Heart right ventricle (tissue), 16 donors: ENCODE data around the gene IFNA21. TPM values are rescaled to one million over a fixed set of nuclear protein-coding genes. Genes with fewer than 3 reads are reported as not detected.
"Not testable (repeated sequence)": the region's sequence is repeated elsewhere in the genome, so short reads cannot be mapped to it uniquely, and the experiment has no call there.

Experiments
- ATAC-seq, 8 donors: fragments of 200-7000 bp; cut with Tn5 transposase; one replicate each; pipeline ENCODE4 v1.9.1; 2020; ENCODE audit warnings: mild to moderate bottlenecking in 8 of 8, moderate library complexity in 8 of 8, moderate number of reproducible peaks in 1 of 8
- DNase-seq, 2 donors: peaks; one replicate each; pipeline ENCODE4 v3.0.0-alpha.2; 2020
- H3K27ac ChIP-seq, 10 donors: fragments of 200-600 bp; sonication (generic) in 2 of 10; one replicate each; pipeline versions ENCODE4 v1.5.0 to v1.8.0; 2020 to 2022; ENCODE audit warnings: mild to moderate bottlenecking in 3 of 10
- H3K27me3 ChIP-seq, 7 donors: fragments of 200-600 bp; one replicate each; pipeline ENCODE4 v1.8.0; 2021 to 2022; ENCODE audit warnings: mild to moderate bottlenecking in 2 of 7
- H3K36me3 ChIP-seq, 9 donors: fragments of 200-600 bp; sonication (generic) in 1 of 9; one replicate each; pipeline versions ENCODE4 v1.5.0 to v1.8.0; 2020 to 2022; ENCODE audit warnings: mild to moderate bottlenecking in 2 of 9
- H3K4me1 ChIP-seq, 9 donors: fragments of 200-600 bp; sonication (generic) in 1 of 9; one replicate each; pipeline versions ENCODE4 v1.5.0 to v1.8.0; 2020 to 2022; ENCODE audit warnings: mild to moderate bottlenecking in 4 of 9
- H3K4me3 ChIP-seq, 10 donors: fragments of 200-600 bp; sonication (generic) in 2 of 10; one replicate each; pipeline versions ENCODE4 v1.5.0 to v1.8.0; 2020 to 2022; ENCODE audit warnings: mild to moderate bottlenecking in 7 of 10, moderate library complexity in 2 of 10
- H3K9me3 ChIP-seq, 11 donors: fragments of 200-600 bp in 10 of 11; sonication (generic) in 2 of 11; one replicate each; pipeline versions ENCODE4 v1.5.0 to v1.8.0; 2013 to 2022; ENCODE audit warnings: mild to moderate bottlenecking in 2 of 11, control low read depth in 1 of 11, moderate library complexity in 1 of 11
- CTCF ChIP-seq, 9 donors: fragments of 200-600 bp; sonication (generic) in 2 of 9; IDR thresholded peaks; one replicate each; pipeline versions ENCODE4 v1.5.0 to v1.8.0; 2021 to 2022; ENCODE audit warnings: antibody characterized with exemption in 9 of 9, mild to moderate bottlenecking in 5 of 9, moderate library complexity in 1 of 9
- WGBS, 2 donors: extraction: QIAGEN DNeasy Blood & Tissue Kit; methylation state at CpG; one replicate each; pipeline ENCODE4 v1.1.7; 2013; ENCODE audit warnings: inconsistent platforms in 1 of 2; 5-methylcytosine and 5-hydroxymethylcytosine counted together
- intact Hi-C, 10 donors: fragments of 100-400 bp; cut with DNase I; formaldehyde crosslinking; loops; one replicate each; pipeline versions ENCODE4 v1.11.1 to v1.14.2; 2022
- long read RNA-seq, 3 donors: library from polyadenylated mRNA; unstranded; transcript quantifications; one replicate each; pipeline ENCODE4 v2.0.0, GENCODE V29; 2020 to 2021
- polyA plus RNA-seq, 2 donors: library from polyadenylated mRNA; stranded (reverse); fragments of 200-250 nt; gene quantifications; one replicate each; pipeline ENCODE4 v1.2.3, GENCODE V29; 2013
- total RNA-seq, 10 donors: library from RNA; stranded (reverse); fragmentation: NEBNext Ultra II Directional in 3 of 10; extraction: Animal tissue kit (Norgen Biotek cat#: 25700) in 3 of 10; gene quantifications; one replicate each; pipeline versions ENCODE4 v1.2.1 to v1.2.4, GENCODE V29; 2021 to 2023
- donor health status: Arrhythmogenic right ventricular cardiomyopathy.
- donor health status: ischemic (EF 13 %, LVEDD 7.1; RV severe dilation, severe dysfunction).
- donor health status: healthy with polysubstance abuse.
- donor health status: DM: no; HTN: yes; CAD: no.
- donor health status: DM: no; HTN: no; CAD: no.
- donor health status: ischemic (EF 25% LVEDD 6.9; RV normal size, moderate dysfunction).
- donor health status: ischemic (EF 25% LVEDD 5.7; RV mildly dilated, moderate dysfunction).
- donor health status: healthy.
- donor health status: DM: yes; HTN: yes; CAD: no.
- donor health status: Ischemic cardiomyopathy.
- donor health status: ischemic (EF 35%, LVEDD 5.7; RV mildly dilated, moderate dysfunction).
- donor health status: nonischemic (EF 11% LVEDD 7.7; RV severe dilation, severe dysfunction).
- donor health status: DM: yes; HTN: yes; CAD: no.
- donor health status: PGD.
- donor health status: ischemic (EF 29% LVEDD 5.4; RV normal size, mild dysfunction).
- donor health status: nonischemic (EF 23%, LVEDD 6.1; RV moderate dilation, normal function).

The IFNA21 gene
- not detected for total RNA-seq
- polyA plus RNA-seq: not detected
- long read RNA-seq, donor 1: 0 reads
- long read RNA-seq, donor 2: 0 reads
- long read RNA-seq, donor 3: 0 reads

DNA sequence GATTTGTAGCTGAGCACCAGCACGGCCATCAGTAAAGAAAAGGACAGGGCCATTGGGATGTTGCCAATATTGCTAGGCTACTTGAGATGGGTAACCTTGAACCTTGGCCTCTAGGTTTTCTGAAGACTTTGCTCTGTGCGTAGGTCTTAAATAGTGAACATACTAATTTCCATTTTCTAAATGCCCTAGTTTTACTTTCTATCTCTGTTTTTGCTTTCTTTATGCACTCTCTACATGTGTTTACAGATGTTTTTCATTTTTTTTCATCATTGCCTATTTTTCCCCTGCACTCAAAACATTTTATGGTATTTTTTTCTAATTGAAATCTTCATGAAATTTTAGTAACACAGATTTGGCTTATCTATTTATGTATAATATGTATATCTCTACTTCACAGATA lies at the start of gene IFNA21:
IFNA21 (minus strand) TSS at position 101 of the 400 bp plus-strand sequence; CDS start at position 53, 48 bp downstream.
- not testable (repeated sequence) for H3K4me3 ChIP-seq, ATAC-seq, H3K27ac ChIP-seq, H3K36me3 ChIP-seq, H3K27me3 ChIP-seq, H3K9me3 ChIP-seq, DNase-seq, H3K4me1 ChIP-seq
- 77 to 93% methylated on average over 2 of the region's 2 CpGs for WGBS, 2 donors
- intact Hi-C loops: loop anchor here in 1 of 10 donors (10.0 kb wide), 1 partner anchor 1488 kb away; no protein-coding TSS in a partner anchor

DNA sequence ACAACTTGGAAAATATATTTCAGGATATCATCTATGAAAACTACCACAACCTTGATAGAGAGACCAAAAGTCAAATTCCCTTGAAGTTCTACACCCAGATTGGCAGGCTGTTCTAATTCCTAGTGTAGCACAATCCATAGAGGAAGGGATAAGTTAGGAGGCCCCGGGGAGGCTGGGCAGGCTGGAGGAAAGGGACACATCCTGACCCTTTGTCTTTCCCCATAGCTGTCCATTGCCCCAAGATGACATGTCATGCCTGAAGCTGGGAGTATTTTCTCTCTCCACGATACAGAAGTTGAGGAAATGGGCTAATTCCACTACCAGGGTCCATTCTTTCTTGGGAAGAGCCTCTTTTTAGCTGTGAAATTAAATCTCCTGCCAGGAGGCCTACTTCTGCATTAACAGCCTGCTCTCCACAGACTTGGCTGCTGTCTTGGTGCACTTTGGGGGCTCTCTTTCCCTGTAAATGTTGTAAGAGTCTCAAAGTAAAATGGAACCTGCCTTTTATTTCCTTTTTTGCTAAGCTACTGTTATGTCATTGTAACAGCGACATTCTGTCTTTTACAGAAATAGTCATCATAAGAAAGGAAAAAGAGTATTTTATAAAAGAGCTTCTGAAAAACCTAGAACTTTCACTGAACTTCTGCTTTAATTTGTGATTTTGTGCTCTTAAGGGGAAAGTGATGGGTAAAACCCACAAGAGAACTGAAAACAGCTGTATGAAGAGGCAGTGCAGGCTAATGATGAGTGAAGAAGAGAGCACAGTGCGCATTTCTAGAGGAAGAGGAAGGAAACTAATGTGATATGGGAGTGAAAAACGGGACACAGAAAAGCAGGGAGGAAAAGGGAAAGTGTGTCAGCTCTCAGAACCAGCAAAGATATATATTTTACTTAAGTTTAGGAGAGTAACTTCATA lies 47.2 kb upstream of the IFNA21 start:
- H3K27me3 ChIP-seq, H3K9me3 ChIP-seq, H3K4me3 ChIP-seq, H3K36me3 ChIP-seq, DNase-seq, H3K27ac ChIP-seq, ATAC-seq, H3K4me1 ChIP-seq: not testable (repeated sequence)
- intact Hi-C loops: loop anchor here in 1 of 10 donors (10.0 kb wide), 1 partner anchor 59 kb away; no protein-coding TSS in a partner anchor
- peak in 4 of 9 donors; percentile 15 to 42 (median 27) for TF ChIP-seq CTCF (IDR thresholded peaks at IDR 0.05)
- 33 to 35% methylated on average over 4 of the region's 5 CpGs for WGBS, 2 donors

DNA sequence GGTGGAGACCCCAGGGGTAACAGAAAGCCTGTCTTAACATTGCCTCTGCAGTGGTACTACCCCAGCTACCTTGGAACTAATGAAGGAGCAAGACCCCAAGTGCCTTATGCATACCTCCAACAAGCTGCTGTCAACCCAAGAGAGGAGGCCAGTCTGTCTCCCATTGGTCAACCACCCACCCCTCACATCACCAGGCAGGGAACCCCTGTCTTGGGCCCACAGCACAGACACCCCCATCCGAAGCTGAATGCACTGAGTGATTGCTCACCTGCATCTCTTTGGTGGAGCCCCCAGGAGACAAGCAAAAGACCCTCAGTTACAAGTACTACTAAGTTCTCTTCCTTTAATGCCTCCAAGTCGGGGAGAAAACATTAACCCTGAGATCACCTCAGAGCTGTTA lies 45.7 kb upstream of the IFNA21 start:
- WGBS, 2 donors: 57 to 66% methylated on average over 2 of the region's 2 CpGs
- ATAC-seq, H3K27ac ChIP-seq, H3K27me3 ChIP-seq, H3K9me3 ChIP-seq, H3K36me3 ChIP-seq, DNase-seq, H3K4me1 ChIP-seq, H3K4me3 ChIP-seq: not testable (repeated sequence)
- intact Hi-C loops: loop anchor here in 1 of 10 donors (10.0 kb wide), 1 partner anchor 57 kb away; no protein-coding TSS in a partner anchor

GRCh38 chr9:21210782-21211181 lies 44.3 kb upstream of the IFNA21 start:
- not testable (repeated sequence) for DNase-seq, H3K27me3 ChIP-seq, H3K9me3 ChIP-seq, ATAC-seq, H3K27ac ChIP-seq, H3K4me1 ChIP-seq, H3K4me3 ChIP-seq, H3K36me3 ChIP-seq
- WGBS, 2 donors: 84 to 86% methylated on average over 2 of the region's 2 CpGs
- intact Hi-C loops: loop anchor here in 1 of 10 donors (10.0 kb wide), 1 partner anchor 56 kb away; no protein-coding TSS in a partner anchor

DNA sequence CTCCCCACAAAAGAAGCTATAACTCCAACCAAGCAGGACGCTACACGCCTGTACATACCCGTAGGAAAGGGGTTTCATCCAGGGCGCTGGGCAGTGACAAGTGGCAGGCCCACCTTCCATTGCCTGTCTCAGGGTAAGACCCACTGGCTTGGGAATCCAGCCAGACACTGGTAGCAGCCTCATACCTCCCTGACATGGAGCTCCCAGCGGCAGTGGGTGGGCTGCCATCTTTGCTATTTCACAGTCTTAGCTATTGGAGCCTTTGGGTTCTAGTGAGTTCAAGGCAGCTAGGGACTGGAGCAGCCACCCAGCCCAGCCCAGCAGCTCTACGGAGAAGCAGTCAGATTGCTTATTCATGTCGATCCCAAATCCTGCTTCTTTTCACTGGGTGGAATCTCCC lies 43.9 kb upstream of the IFNA21 start:
- peaks cover 0 to 3% (median 0%) of the 10 kb centered on the region in 7 donors for H3K27me3 ChIP-seq
- WGBS, 2 donors: 89 to 90% methylated on average over 7 of the region's 7 CpGs
- H3K36me3 ChIP-seq: no peaks in the 10 kb centered on the region
- no peak overlapping the region for H3K4me3 ChIP-seq
- no peak for DNase-seq
- no peaks in the 10 kb centered on the region for H3K4me1 ChIP-seq
- no peak overlapping the region for H3K27ac ChIP-seq
- ATAC-seq: no peak
- no peaks in the 10 kb centered on the region for H3K9me3 ChIP-seq
- no peak for TF ChIP-seq CTCF (IDR thresholded peaks at IDR 0.05)
- intact Hi-C loops: loop anchor here in 1 of 10 donors (10.0 kb wide), 1 partner anchor 56 kb away; no protein-coding TSS in a partner anchor

GRCh38 chr9:21207043-21207442 lies 40.6 kb upstream of the IFNA21 start, which contains the start of gene IFNA10:
IFNA10 (minus strand) TSS chr9:21207143; CDS start chr9:21207097, 46 bp downstream.
- H3K27me3 ChIP-seq: peaks cover 0 to 11% (median 0%) of the 10 kb centered on the region in 7 donors
- H3K27ac ChIP-seq, H3K4me1 ChIP-seq, intact Hi-C loops, ATAC-seq, H3K4me3 ChIP-seq, DNase-seq, H3K9me3 ChIP-seq, H3K36me3 ChIP-seq: not testable (repeated sequence)
- WGBS, 2 donors: 81 to 90% methylated on average over 3 of the region's 3 CpGs
